ENCODE data around the gene NNAT.
A peak's percentile ranks its signal among the peaks of the same experiment; 100 is the strongest.

DNA sequence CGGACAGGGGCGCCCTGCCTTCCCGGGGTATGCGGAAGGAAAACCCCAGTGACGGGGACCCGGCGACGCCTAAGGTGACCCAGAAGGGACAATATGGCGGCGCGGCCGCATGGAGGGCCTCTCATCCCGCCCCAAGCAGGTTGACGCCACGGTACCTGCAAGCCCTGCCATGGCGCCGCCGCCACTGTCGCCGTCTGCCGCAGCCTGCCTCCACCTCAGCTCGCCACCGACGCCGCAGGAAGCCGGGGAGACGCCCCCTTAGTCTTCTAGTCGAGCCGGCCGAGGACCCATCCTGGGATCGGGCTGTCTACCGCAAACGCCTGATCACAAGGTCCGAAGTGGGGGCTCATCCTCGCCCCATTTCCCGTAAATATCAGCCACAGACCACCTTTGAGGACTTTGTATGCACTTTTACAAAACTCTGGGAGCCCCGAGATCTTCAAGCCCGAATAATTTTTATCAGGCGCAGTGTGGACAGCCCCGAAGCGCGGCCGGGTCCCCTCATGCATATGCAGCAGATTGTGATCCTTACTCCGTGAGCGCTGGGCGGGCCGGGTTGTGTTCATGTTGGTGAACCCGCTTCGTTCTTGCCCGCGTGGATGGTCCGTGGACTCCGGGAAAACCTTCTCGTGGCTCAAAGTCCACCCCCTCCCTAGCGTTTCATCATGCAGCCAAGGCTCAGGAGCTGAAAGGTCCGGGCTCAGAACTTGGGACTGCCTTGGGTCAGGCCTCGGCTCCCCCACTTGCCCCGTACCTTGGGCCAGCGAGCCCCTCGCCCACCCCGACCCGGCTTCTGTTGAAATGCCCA is 6.8 kb downstream of the NNAT start, which contains the start of gene BLCAP:
- no peak for TF ChIP-seq EZH2 (IDR thresholded peaks at IDR 0.05)
- TF ChIP-seq, protein P1, sequence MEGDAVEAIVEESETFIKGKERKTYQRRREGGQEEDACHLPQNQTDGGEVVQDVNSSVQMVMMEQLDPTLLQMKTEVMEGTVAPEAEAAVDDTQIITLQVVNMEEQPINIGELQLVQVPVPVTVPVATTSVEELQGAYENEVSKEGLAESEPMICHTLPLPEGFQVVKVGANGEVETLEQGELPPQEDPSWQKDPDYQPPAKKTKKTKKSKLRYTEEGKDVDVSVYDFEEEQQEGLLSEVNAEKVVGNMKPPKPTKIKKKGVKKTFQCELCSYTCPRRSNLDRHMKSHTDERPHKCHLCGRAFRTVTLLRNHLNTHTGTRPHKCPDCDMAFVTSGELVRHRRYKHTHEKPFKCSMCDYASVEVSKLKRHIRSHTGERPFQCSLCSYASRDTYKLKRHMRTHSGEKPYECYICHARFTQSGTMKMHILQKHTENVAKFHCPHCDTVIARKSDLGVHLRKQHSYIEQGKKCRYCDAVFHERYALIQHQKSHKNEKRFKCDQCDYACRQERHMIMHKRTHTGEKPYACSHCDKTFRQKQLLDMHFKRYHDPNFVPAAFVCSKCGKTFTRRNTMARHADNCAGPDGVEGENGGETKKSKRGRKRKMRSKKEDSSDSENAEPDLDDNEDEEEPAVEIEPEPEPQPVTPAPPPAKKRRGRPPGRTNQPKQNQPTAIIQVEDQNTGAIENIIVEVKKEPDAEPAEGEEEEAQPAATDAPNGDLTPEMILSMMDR (IDR thresholded peaks at IDR 0.05), result peak; percentile 3
